ENCODE data around the gene AIFM3.

AIFM3 gene

GRCh38 chr22:20977516-20978170 is 10.6 kb downstream of the AIFM3 start:
- TF ChIP-seq CTCF (conservative IDR thresholded peaks at IDR 0.05; ENCODE audit: low read depth), result no peak
- ChIA-PET CTCF (no interaction called here), POLR2A (ENCODE audit: low non-redundant PET) (no interaction called here)
- H3K27ac ChIP-seq, result no peak overlapping the region
- no peak for DNase-seq (ENCODE audit: low spot score)

GRCh38 chr22:20978419-20978818 is 11.4 kb downstream of the AIFM3 start:
- no peak for DNase-seq (ENCODE audit: low spot score)
- POLR2A ChIA-PET (ENCODE audit: low non-redundant PET), result no interaction called here
- no peak for TF ChIP-seq CTCF (conservative IDR thresholded peaks at IDR 0.05; ENCODE audit: low read depth)
- no peak overlapping the region for H3K27ac ChIP-seq
- CTCF ChIA-PET, result no interaction called here

GRCh38 chr22:20979243-20979809 is 12.3 kb downstream of the AIFM3 start:
- CTCF ChIA-PET, result interaction anchor here (0.5 kb wide), 1 partner anchor 45 kb away, joined by 3 read pairs; no protein-coding TSS in a partner anchor
- H3K27ac ChIP-seq, result peak overlapping the region; percentile 85; the same call in 1 of the 2 replicates
- no peak for DNase-seq (ENCODE audit: low spot score)
- POLR2A ChIA-PET (ENCODE audit: low non-redundant PET), result no interaction called here
- no peak for TF ChIP-seq CTCF (conservative IDR thresholded peaks at IDR 0.05; ENCODE audit: low read depth)

- peak overlapping the region; percentile 85; the same call in 1 of the 2 replicates for H3K27ac ChIP-seq
- ChIA-PET CTCF (interaction anchor here (0.5 kb wide), 1 partner anchor 45 kb away, joined by 3 read pairs; no protein-coding TSS in a partner anchor), POLR2A (ENCODE audit: low non-redundant PET) (no interaction called here)
- TF ChIP-seq CTCF (conservative IDR thresholded peaks at IDR 0.05; ENCODE audit: low read depth), result no peak
- no peak for DNase-seq (ENCODE audit: low spot score)
Observed at GRCh38 chr22:20979940-20980453, 12.9 kb downstream of the AIFM3 start.

- DNase-seq (ENCODE audit: low spot score), result no peak
- ChIA-PET CTCF (no interaction called here), POLR2A (ENCODE audit: low non-redundant PET) (no interaction called here)
- TF ChIP-seq CTCF (conservative IDR thresholded peaks at IDR 0.05; ENCODE audit: low read depth), result no peak
- H3K27ac ChIP-seq, result peak overlapping the region; percentile 85
Observed at GRCh38 chr22:20980523-20980922, 13.5 kb downstream of the AIFM3 start.

- CTCF ChIA-PET, result no interaction called here
- POLR2A ChIA-PET (ENCODE audit: low non-redundant PET), result interaction anchor here (0.5 kb wide), 1 partner anchor 119 kb away, joined by 3 read pairs; no protein-coding TSS in a partner anchor
- TF ChIP-seq CTCF (conservative IDR thresholded peaks at IDR 0.05; ENCODE audit: low read depth), result no peak
- DNase-seq (ENCODE audit: low spot score), result no peak
- peak overlapping the region; percentile 85 for H3K27ac ChIP-seq
Observed at GRCh38 chr22:20980938-20981722, 14.1 kb downstream of the AIFM3 start.
